ENCODE measurements around the gene PRKAA1.

DNA sequence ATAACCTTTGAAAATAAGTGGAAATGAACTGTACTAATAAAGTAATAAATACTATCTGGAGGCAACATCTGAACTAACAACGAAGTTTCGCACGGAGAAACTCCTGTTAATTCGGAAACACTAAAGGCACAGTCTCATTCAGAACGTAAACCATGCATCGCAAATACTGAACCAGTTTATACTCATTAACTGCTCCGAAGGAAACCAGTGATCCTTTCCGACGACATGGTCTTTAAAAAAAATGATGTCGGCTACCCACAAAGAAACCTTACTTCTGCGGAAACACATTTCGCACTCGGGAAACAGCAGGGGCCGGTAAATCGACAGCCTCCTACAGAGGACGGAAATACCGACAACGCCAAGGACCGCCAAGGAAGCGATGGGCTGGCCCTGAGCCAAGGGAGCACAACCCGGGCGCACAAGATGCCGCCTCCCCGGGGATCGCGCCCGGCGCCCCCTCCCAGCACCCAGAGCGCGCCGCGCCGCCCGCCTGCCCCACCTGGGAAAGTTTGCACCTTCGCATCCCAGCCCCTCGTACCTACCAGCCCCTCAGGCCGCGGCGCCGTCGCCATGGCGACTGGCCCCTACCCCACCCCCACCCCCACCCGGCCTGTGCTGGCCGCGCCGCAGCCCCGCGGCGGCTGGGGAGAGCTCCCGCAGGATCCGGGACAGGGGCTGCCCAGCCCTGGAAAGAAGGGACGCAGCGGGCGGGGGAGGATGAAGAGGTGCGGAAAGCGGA is 732 bp downstream of the PRKAA1 start:
- TF ChIP-seq, protein P1, sequence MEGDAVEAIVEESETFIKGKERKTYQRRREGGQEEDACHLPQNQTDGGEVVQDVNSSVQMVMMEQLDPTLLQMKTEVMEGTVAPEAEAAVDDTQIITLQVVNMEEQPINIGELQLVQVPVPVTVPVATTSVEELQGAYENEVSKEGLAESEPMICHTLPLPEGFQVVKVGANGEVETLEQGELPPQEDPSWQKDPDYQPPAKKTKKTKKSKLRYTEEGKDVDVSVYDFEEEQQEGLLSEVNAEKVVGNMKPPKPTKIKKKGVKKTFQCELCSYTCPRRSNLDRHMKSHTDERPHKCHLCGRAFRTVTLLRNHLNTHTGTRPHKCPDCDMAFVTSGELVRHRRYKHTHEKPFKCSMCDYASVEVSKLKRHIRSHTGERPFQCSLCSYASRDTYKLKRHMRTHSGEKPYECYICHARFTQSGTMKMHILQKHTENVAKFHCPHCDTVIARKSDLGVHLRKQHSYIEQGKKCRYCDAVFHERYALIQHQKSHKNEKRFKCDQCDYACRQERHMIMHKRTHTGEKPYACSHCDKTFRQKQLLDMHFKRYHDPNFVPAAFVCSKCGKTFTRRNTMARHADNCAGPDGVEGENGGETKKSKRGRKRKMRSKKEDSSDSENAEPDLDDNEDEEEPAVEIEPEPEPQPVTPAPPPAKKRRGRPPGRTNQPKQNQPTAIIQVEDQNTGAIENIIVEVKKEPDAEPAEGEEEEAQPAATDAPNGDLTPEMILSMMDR (conservative IDR thresholded peaks at IDR 0.05; ENCODE audit: low read length), result no peak
- TF ChIP-seq EZH2phosphoT487 (IDR thresholded peaks at IDR 0.05; ENCODE audit: borderline replicate concordance), result peak; percentile 43; the same call in 1 of the 2 replicates

Measured in Loucy (cell line).